HG03565 (cell line): ENCODE results near the gene MAP1B.

Source experiments
- ATAC-seq: cut with Tn5 transposase; IDR thresholded peaks from one replicate; pipeline ENCODE4 v1.9.1; 2021; ENCODE audit warnings: mild to moderate bottlenecking, moderate library complexity; ENCODE audit not compliant: unreplicated experiment

MAP1B gene

DNA sequence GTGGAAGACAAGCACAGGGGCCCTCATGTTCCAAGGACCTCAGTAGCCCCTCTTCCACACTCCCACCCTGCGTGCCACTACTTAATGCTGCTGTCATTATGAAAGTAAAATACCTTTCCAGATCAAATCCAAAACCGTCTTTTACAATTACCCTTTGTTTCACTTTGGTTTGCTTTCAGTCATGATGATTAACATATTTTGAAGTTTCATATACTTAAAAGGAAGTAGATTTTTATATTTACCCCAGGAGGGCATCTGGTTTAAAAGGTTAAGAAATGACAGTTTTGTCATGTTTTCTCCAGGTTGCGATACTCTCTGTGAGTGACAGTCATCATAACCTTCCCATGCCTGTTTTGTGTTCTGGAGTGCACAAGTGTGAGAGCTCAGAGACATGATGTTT is 13.5 kb upstream of the MAP1B start:
- no peak for ATAC-seq

DNA sequence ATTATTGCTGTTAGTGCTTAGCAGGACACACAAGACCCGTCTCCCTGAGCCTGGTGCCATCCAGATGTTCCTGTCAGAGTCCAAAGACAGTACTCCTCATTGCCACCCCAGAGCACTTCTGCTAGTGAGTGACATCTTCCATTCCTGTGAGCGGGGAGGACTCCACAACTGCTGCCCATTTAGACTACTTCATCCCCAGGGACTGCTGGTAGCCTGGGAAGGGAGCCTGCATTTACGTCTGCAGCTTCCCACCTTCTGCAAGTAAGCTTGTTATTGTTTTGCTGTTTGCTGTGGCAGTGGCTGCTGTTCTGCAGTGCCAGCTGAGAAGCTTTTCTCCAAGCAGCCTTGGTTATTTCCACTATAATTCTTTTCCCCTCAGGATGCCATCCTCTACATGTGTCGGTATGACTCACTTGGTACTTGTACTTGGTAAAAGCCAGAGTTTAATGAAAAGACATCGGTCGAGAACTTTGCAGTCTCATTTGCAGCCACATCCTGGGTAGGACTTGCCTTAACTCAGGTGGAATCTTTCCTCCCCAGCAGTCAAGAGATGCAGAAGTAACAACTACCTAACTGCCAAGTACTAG is 10.6 kb upstream of the MAP1B start:
- no peak for ATAC-seq

DNA sequence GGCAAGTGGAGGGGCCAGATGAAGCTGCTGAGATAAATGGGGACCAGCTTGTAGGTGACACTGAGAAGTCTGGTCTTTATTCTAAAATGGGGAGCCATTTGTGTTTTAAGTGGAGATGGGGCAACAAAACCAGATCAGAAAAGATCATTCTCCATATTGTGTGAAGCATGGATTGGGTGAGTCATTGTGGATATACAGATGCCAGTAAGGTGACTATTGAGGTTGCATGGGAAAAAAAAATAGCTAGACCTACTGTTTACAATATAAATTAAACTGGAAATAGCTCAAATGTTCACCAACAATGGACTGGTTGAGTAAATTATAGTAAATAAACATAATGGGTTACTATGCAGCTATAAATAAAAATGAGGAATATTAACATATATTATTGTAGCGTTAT is 5.4 kb upstream of the MAP1B start:
- ATAC-seq: no peak

DNA sequence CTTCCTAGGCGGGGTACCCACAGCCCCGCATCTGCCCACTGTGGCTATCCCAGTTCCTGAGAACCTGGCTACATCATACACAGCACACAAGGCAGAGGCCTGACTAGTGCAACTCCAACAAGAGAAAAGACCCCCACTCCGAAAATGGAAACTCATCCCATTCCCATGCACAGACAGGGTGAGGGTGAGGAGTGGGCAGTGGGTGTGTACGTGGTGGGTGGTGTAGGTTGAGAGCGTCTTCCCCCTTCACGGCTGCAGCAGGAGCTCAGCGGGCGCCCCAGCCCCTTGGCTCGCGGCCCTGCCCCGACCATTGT is 501 bp upstream of the MAP1B start:
- no peak for ATAC-seq

DNA sequence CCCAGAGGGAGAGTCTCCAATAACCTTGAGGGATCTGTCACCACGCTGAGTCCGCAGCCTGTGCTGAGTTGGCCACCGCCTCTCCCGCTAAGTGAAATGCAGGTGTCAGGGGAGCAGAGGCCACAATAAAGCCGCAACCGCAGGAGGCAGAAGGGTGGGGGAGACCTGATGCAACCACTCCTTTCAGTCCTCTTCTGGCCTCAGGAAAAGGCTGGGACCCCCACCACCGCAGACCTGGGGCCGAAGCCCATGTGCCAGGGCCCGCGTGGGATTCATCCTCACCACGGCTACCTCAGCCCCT is 576 bp downstream of the MAP1B start:
- no peak for ATAC-seq

DNA sequence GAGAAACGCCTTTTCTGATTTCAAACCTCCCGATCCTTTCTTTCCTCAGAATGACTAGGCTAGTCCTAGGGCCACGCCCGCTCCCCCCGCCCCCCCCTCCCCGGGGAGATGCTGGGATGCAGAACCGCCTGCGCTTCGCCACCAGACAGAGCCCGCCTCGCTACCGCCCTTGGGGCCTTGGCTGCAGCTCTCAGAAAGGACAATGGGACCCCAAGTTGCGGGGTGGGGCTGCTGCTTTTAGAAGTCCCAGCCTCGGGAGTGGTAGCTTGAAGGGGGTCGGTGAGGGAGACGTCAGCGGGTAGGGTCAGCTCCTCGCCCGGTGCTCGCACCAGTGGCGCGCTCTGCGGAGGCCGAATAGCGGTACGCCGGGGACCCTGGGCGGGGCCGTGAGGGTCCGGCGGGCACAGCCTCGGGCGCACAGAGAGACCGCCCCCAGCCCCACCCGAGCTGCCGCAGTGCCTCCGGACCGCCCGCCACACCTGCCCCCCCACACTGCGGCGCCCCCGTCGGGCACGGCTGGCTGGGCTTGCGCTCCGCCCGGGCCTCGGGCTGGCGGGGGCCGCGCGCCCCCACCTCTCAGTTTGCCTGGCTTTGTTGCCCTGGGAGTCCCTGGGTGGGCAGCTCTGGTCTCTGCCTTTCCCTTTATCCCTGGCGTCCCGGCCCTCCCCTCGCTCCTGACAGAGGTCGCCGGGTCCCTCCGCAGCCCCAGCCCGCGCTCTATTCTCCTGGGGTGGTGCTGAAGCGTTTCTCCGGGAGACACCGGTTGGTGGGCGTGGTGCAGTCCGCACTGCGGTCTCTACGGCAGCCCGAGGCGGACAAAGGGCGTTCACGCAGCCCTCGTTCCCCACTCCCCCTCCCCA is 1.2 kb downstream of the MAP1B start:
- ATAC-seq: no peak

DNA sequence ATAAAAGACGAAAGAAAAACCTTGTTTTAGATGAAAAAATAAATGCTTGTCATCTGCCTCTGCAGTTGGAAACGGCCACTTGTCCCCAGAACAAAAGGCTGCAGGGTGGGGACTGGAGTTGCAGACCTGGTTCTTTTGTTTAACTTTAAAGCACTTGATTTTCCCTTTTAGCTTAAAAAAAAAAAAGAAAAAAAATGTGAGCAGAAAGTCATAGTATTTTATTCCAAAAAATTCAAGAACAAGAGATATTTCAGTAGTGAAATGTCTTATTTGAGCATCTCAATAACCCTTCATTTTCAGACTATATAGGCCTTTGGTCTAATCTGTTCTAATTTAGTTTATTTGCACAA is 1.8 kb downstream of the MAP1B start:
- no peak for ATAC-seq

DNA sequence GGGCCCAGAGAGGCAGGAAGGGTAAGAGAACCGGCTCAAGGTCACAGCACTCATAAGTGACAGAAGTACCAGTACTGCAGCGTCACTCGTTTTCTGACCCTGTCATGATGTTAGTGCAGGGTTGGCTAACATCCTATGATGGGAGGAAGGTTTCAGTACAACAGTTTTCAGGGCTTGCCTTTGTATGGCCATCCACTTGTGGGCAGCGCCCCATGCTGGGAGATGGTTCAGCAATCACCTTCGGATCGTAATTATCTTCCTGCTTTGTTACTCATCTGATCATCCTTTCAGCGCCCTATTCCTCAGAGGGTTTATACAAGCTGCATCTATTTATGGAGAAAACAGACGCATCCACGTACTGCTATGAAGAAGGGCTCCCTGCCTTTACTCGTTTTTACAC is 2.4 kb downstream of the MAP1B start:
- no peak for ATAC-seq

DNA sequence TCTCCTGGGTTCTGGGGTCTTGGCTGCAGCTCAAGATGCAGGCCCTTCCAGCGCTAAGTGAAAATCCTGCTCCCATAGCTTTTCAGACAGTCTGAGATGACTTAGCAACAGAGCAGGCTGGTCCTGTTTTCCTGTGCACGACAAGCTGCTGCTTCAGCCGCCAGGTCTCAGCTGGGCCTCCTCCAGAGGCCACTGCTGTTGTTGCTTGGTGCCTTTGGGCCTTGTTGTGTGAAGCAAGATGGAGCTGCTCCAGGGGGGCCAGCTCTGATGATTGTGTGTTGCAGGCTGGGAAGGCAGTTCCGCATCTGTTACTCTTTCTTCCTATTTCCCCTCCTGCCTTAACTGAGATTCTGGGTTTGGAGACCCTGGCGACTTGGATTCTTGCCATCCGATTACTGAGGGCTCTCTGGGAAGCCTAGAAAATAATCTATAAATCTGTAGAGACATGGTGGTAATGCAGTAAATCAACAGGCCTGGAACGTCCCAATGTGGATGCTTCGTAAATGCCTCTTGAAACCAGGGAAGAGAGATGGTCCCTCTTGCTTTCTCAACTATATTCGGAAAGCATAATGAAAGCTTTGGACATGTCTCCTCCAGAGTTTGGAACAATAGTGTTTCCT is 3.2 kb downstream of the MAP1B start:
- ATAC-seq: no peak

DNA sequence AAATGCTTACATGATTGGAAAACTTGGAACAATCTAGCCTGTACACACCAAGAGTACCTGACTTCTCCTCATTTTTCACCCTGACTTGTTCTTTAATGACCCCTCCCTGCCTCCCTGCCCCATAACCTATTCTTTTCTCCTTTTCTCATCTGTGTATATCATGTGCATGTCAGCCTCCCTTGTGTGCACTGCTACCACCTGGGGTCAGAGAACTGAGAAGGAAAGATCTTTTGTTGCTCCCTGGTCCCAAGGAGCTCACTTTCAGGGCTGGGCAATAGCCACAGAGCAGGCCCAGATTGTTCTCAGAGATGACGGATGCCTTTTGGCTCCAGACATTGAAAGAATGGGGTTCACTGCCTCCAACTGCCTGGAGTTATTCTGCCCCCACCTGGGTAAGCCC is 5.1 kb downstream of the MAP1B start:
- ATAC-seq: no peak

DNA sequence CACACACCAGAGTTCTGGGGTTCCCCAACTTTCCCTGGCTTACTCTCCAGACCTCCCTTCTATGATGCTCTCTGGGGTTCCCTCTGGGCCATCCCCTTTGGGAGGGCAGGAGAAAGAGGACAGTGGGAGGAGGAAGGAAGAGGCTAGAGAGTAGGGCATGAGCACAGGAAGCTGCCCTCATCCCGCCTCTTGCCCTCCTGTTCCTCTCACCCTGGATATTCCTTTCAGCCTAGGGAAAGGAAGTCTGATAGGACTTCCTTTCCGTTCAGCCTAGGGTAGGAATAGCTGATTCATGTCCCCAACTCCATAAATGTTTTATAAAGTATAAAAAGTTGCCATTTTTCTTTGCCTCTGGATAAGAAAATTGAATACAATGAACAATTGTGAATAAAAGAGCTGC is 7.4 kb downstream of the MAP1B start:
- ATAC-seq: no peak

DNA sequence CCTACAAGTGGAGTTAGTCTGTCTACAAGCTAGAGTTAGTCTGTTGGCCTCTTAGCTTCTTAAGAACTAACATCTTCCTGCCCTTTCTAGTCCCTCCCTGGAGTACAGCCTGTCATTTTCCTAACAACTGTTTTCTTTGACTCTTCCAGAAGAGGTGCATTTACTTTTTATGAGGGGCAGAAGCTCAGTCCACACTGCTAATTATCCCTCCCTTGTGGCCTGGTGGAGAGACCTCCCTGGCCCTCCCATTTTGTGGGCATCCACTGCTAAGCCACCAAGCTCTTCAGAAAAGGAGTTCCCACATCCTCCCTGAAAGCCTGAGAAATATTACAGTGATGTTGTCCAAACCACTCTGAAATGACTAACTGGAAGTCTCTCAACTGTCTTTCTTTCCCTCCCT is 8.0 kb downstream of the MAP1B start:
- ATAC-seq: no peak

DNA sequence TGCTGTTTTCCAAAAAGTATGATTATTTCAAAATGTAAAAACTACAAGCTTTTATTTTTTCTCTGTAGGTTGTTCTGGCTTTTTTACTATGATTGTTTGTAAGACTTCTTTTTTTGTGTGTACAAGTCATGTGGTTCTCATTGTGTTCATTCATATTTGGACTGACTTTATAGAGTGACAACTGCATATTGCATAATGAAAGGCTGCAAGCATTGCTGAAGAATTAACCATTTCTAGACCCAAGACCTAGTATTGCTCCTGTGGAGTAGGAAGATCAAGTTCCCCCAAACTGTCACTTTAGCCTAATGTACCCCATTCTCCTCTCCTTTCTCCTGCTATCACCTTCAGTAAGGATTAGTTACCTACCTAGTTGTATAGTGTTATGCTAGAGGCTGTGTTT is 10.0 kb downstream of the MAP1B start:
- ATAC-seq: no peak

DNA sequence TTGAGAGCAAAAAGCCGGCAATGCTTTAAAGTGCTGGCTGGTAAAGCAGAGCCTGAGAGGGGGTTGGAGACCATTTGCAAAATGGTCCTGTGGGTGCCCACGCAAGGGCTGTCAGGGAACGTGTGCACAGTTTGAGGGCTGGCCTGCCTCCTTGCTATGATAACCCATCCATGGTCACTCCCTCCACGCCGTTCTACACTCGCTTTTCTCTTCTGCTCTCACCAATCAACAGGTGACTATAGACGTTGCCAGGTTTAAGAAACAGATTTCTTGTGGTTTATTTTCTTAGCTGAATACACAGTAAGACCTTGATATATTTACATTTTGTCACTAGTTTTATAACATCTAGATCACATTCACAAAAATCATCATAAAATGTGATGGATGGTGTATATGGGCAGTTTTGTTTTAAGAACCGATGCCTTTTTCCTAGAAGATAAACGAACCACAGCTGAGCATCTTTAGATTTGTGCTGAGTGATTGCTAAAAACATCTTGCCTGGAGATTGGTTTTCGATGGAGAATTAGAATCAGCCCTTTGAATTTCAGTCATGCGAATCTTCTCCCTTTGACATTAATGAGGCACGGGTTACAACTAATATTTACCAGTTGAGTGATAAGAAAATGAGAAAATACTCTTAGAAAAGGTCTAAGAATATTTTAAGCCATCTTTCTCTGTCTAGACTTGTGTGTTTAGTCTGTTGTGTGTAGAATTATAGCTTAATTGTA is 13.9 kb downstream of the MAP1B start:
- ATAC-seq: no peak

DNA sequence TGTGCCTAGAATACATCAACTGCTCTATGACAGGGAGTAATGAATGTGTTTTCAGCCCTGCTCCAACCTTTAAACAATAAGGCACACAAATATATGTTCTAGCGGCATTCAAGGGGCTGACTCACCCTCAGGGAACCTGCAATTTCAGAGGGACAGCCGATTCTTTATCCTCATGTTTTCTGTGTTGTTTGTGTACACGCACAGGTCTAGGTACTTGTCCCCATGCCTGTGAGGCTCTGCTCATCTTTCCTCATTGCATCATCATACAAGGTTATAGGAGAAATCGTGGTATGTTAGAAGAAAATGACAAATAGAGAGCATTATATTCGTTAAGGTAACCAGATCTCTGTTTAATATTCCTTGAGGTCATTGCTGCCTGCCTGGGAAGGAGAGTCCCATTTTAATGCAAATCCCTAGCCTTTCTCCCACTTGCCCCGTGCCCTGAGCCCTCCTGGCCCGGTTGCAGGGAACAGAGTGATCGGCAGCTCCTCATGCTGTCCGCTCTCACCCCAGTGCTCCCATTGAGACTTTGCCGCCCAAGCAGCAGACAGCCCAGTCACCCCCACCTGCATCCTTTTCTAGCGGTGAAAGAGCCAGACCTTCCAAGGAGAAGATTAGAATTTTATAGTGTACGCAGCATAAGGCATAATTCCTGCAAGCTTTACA is 14.6 kb downstream of the MAP1B start:
- ATAC-seq: no peak

DNA sequence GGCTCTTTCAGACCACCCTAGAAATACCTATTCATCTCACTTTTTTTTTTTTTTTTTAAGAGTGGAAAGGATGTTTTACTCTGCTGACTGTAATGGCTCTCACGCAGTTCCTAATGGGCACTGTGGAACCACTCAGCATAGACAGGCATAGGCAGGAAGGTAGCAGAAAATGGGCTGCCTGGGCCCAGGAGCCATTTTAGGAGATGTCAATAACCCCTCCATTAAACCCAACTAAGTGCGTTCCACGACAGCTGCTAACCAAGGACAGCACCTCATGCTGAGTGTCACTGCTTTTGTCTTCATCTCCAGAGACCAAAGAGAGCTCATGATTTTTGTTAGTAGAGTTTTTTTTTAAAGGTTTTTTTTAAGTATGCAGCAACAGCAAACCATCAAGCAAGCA is 15.3 kb downstream of the MAP1B start:
- no peak for ATAC-seq

DNA sequence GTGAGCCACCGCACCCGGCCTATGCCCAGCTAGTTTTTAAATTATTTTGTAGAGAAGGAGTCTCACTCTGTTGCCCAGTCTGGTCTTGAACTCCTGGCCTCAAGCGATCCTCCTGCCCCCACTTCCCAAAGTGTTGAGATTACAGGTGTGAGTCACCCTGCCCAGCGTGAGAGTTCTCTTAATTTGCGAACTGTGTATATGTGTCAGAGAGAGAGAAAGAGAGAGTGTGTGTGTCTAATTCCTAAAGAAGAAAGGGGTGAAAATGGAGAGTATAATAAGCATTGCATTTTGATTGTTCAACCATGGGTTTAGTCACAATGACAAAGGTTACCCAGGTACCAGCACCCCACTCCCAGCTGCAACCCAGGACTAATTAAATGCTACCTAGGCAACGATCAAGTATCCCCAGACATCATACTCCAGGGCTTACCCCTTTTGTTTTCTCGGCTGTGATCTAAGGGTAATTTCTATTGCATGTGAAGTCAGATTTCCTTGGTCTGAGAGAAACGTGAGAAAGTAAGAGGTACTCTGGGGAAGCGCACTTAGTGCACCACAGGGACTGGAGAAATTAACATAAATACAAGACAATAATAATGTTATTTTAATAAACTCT is 16.6 kb downstream of the MAP1B start:
- no peak for ATAC-seq

DNA sequence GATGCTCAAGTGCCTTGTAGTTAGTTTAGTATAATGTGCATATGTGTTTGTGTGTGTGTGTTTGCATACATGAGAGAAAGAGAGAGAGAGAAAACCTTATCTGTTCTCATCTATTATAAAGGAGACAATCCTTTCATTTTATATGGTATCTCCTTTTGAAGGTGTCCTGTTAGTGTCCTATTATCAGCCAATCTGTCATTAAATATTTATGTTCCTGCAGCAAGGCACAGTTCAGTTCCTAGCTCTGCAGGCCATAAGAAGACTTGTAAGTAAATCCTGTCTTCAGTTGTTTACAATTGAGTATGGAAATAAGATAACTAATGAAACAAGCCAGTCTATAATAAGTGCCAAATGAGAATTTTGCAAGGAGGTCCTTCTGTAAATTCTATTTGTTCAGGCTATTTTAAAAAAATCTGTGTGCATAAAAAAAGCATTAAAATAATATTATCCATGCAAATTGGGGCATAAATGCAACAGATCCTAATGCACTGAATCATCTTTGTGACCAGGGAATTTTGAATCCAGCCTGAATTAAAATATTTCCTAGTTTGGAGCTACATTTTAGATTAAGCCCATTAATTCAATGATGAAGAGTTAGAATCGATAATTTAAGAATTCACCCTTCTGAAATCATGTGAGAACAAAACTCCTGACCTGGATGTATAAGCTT is 18.1 kb downstream of the MAP1B start:
- no peak for ATAC-seq

DNA sequence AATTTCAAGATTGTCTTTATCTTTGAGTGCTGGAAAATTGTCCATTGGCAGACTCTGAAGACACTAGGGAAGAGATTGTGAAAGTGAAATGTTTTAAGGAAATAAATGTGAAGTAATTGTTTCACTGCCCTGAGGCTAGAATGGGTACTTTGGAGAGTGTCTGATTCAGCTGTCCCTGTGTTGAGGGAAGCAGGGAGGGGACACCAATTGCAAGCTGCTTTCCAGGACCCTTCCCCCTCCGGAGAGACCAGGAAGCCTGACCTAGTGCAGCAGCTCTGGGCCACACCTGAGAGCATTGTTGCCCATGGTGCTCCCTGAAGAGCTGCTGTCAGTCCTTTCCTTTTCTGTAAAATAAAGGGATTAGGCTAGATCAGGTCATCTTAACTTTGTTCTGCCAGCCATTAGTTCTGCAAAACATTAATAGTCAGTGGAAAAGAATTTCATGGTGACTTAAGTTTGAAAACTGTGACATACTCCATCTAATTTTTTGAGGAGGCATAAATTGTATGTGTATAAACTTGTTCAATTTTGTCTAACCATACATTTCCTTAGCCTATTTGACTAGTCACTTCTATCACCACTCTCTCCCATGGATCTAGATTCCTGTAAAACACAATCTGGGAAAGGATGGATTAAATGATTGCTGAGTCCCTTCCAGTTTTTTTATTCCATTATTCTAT is 18.8 kb downstream of the MAP1B start:
- ATAC-seq: no peak

DNA sequence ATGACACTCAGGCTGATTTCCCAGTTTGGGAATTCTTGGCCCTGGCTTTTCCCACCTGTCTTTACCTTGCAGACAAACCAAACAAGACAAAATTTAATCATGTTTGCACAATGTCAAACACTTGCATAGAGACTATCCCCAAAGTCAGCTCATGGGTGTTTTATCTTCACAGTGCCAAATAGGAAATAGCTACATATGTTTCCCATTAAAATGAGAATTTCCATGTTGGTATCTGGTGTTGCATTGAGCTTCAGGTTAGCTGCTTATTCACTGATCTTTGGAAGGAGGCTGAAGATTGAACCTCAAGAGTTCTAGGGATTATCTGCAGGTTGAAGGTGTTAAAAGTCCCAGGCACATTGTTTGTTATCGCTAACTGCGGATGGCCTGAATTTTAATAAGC is 19.5 kb downstream of the MAP1B start:
- no peak for ATAC-seq
